Brain microvascular endothelial cell (primary cell): ENCODE data around the gene DCTN5.
"Not testable (repeated sequence)": the region's sequence is repeated elsewhere in the genome, so short reads cannot be mapped to it uniquely, and the experiment has no call there.

Source experiments
- DNase-seq: peaks from one replicate; pipeline ENCODE4 v3.0.0-alpha.2; 2020
- H3K27ac ChIP-seq: fragments of 250-450 bp; sonication (Bioruptor Pico); 2 replicates; pipeline ENCODE4 v1.5.1; 2020; ENCODE audit warnings: mild to moderate bottlenecking, moderate library complexity
- H3K27me3 ChIP-seq: fragments of 250-450 bp; sonication (Bioruptor Pico); replicated peaks from 2 replicates; pipeline ENCODE4 v1.5.1; 2020; ENCODE audit warnings: mild to moderate bottlenecking
- H3K36me3 ChIP-seq: fragments of 250-450 bp; sonication (Bioruptor Pico); replicated peaks from 2 replicates; pipeline ENCODE4 v1.5.1; 2020; ENCODE audit warnings: mild to moderate bottlenecking
- H3K4me3 ChIP-seq: 2 replicates; pipeline ENCODE4 v1.5.1; 2011; ENCODE audit warnings: low read depth, mild to moderate bottlenecking, control low read depth, low read length, moderate library complexity
- in situ Hi-C: cut with HindIII; loops from 2 replicates; pipeline ENCODE4 v1.10.0; 2017; ENCODE audit warnings: low sequenced_read_pairs, low pct_ligation_motif_present
- TF ChIP-seq, protein P1 (sequence below): IDR thresholded peaks from 2 replicates; pipeline ENCODE4 v1.5.1; 2011; ENCODE audit warnings: low read depth, mild to moderate bottlenecking, moderate library complexity, low read length, control low read depth, inconsistent platforms; ENCODE audit errors: missing control alignments

DCTN5 gene

DNA sequence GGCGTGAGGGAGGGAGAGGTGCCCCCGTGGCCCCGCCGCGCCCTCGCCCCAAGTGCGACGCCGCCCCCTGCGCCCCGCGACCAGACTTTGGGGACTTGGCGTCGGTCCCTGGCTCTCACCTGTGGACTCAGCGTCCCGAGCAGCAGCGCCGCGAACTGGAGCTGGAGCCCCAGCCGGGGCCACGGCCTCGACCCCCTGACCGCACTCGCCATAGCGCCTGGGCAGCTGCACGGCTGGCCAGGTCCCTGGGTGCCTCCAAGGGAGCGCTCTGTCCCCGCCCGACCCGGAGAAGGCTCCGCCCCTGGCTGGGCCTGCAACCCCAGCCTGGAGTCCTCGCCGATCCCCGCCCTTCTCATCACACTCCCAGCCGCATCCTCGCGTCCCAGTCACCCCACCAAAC is 71.7 kb downstream of the DCTN5 start, which contains the start of gene ERN2:
Gene ERN2, minus strand, starts transcription at position 247 of the 400 bp plus-strand sequence. Its CDS starts 35 bp downstream, at position 212.
- no peak for DNase-seq
- Histone ChIP-seq H3K36me3 (no peaks in the 10 kb centered on the region), H3K27me3 (peaks cover 11% of the 10 kb centered on the region), H3K27ac (no peak within 1 kb of the TSS), H3K4me3 (no peak within 1 kb of the TSS)
- TF ChIP-seq, protein P1, sequence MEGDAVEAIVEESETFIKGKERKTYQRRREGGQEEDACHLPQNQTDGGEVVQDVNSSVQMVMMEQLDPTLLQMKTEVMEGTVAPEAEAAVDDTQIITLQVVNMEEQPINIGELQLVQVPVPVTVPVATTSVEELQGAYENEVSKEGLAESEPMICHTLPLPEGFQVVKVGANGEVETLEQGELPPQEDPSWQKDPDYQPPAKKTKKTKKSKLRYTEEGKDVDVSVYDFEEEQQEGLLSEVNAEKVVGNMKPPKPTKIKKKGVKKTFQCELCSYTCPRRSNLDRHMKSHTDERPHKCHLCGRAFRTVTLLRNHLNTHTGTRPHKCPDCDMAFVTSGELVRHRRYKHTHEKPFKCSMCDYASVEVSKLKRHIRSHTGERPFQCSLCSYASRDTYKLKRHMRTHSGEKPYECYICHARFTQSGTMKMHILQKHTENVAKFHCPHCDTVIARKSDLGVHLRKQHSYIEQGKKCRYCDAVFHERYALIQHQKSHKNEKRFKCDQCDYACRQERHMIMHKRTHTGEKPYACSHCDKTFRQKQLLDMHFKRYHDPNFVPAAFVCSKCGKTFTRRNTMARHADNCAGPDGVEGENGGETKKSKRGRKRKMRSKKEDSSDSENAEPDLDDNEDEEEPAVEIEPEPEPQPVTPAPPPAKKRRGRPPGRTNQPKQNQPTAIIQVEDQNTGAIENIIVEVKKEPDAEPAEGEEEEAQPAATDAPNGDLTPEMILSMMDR = no peak
- in situ Hi-C loops = no loop called here

DNA sequence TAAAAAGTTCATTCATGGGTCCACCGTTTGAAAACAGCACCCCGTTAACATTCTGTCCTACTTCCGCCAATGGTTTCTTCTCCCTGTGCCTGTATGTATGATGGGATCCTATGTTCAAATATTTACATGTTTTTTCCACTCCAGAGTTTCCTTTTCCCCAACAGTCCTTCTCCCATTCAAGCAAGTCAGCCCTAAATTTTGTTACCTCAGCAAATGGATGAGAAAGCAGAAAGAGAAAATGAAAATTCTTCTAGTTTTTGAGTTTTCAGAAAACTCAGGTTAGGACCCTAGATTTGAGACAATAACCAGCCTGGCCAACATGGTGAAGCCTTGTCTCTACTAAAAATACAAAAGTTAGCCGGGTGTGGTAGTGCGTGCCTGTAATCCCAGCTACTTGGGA is 75.2 kb downstream of the DCTN5 start:
- H3K27me3 ChIP-seq = peaks cover 11% of the 10 kb centered on the region
- in situ Hi-C loops = no loop called here

DNA sequence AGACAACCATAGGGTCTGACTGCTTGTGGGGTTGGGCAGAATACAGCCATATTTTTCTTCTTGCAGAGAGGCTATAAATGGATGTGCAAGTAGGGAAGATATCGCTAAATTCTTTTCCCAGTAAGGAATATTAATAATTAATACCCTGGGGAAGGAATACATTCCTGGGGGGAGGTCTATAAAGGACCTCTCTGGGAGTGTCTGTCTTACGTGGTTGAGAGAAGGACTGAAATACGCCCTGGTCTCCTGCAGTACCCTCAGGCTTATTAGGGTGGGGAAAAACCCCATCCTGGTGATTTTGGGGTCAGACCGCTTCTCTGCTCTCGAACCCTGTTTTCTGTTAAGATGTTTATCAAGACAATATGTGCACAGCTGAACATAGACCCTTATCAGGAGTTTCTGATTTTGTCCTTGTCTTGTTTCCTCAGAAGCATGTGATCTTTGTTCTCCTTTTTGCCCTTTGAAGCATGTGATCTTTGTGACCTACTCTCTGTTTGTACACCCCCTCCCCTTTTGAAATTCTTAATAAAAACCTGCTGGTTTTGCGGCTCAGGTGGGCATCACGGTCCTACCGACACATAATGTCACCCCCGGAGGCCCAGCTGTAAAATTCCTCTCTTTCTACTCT is 81.5 kb downstream of the DCTN5 start:
- H3K36me3 ChIP-seq, in situ Hi-C loops, H3K27me3 ChIP-seq, DNase-seq, H3K27ac ChIP-seq, H3K4me3 ChIP-seq: not testable (repeated sequence)

More for the DNA sequence above, 75.2 kb downstream of the DCTN5 start:
- TF ChIP-seq, protein P1 = no peak
- Histone ChIP-seq H3K4me3 (no peak overlapping the region), H3K36me3 (no peaks in the 10 kb centered on the region), H3K27ac (no peak overlapping the region)
- DNase-seq = no peak

DNA sequence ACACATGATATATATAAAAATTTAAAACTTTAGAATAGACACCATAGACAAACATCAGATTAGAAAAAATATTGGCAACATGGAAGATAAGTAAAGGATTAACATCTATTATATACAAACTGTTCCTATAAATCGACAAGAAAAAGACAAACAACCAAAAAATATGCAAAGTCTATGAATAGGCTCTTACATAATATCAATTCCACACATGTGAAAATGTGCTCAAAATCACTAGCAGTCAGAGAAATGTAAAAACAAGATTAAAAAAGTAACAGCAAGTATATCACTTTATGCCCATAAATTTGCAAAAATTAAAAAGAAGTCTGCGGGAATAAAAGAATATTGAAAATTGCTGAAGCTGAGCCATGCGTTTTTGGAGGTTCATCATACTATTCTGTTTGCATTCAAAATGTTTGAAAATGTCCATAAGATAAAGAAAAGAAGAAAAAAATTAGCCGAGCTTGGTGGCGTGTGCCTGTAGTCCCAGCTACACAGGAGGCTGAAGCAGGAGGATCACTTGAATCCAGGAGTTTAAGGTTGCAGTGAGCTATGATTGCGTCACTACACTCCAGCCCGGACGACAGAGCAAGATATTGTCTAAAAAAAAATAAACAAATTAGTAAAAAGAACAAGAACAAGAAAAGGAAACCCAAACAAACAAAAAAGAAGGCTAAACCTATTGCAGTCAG is 83.0 kb downstream of the DCTN5 start:
- DNase-seq = no peak
- H3K4me3 ChIP-seq = no peak overlapping the region
- in situ Hi-C loops = no loop called here
- no peaks in the 10 kb centered on the region for H3K36me3 ChIP-seq
- H3K27ac ChIP-seq = no peak overlapping the region
- TF ChIP-seq, protein P1 = no peak
- no peaks in the 10 kb centered on the region for H3K27me3 ChIP-seq

DNA sequence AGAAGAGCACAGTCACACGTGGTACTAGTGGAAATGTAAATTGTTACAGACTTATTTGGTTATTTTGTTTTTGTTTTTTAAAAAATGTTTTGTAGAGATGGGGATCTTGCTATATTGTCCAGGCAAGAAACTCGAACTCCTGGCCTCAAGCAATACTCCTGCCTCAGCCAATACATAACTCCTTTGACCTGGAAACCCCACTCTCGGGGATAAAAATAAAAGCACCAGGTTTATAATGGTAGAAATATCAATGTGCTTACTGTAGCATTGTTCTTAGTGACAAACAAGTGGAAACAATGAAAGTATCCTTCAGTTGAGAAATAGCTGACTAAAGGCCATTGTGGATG is 83.5 kb downstream of the DCTN5 start:
- Histone ChIP-seq H3K4me3 (no peak overlapping the region), H3K27ac (no peak overlapping the region), H3K27me3 (no peaks in the 10 kb centered on the region), H3K36me3 (no peaks in the 10 kb centered on the region)
- in situ Hi-C loops = no loop called here
- DNase-seq = no peak
- TF ChIP-seq, protein P1 = no peak

DNA sequence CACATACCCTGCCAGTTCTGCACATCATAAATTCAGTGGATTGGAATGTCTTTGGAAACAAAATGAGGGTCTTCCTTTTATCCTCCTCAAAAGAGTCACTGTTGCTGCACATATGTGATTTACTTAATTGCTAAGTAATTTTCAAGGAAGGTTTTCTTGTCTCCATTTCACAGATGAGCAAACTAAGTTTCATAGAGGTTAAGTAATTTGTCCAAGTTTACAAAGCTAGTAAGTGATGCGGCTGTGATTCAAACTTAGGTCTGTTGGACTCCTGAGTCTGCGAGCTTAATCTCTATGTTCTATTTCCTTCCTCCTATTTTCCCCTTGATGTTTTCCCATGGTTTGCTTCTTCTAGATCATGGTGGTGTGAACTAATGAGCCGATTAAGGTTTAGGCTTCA is 85.4 kb downstream of the DCTN5 start:
- Histone ChIP-seq H3K4me3 (no peak overlapping the region), H3K36me3 (no peaks in the 10 kb centered on the region), H3K27me3 (no peaks in the 10 kb centered on the region), H3K27ac (no peak overlapping the region)
- TF ChIP-seq, protein P1 = no peak
- DNase-seq = no peak
- in situ Hi-C loops = no loop called here
